Stimulated activated CD8-positive, alpha-beta memory T cell treated with anti-CD3 and anti-CD28 coated beads, Interleukin-2, amount 100 ng/mL, for 48 hours (primary cell): ENCODE data around the gene RAB28.

Source experiments
- DNase-seq, 2 donors: peaks; one replicate each; pipeline ENCODE4 v3.0.0-alpha.2; 2020; ENCODE audit warnings: low read depth in 2 of 2

Gene RAB28

DNA sequence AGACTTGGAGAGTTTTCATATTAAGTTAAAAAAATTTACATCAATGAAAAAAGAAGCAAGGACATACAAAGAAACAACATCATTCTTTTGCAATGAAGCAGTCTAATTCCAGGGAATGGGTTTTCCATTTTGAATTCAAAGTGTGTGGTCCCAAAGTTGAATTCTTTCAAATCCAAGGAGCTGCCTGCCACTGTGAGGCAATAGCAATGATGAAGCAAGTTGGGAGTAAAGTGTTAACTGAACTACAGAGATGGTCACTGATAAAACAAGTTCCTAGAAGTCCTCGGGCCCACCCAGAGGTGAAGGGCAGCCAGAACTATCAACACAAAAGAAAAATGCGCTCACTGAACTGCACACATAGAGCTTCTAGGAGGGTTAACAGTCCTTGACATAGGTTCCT is 115.9 kb downstream of the RAB28 start:
- DNase-seq: no peak

DNA sequence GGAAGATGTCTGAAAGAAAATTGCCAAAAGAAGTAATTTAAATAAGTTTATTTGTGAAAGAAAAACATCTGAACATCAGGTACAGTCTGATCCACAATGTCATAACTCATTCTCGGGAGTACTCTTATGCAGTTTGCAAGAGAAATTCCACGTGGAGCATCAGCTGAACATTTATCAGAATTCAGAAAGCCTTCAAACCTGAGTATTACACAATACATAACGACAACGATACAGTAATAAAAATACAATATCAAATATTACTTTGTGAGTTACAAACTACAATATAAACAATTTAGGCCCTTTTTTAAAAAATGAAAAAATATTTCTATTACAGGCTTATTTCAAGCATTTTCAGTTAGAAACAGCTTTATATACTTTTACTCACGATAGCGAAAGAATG is 116.4 kb downstream of the RAB28 start:
- no peak for DNase-seq

DNA sequence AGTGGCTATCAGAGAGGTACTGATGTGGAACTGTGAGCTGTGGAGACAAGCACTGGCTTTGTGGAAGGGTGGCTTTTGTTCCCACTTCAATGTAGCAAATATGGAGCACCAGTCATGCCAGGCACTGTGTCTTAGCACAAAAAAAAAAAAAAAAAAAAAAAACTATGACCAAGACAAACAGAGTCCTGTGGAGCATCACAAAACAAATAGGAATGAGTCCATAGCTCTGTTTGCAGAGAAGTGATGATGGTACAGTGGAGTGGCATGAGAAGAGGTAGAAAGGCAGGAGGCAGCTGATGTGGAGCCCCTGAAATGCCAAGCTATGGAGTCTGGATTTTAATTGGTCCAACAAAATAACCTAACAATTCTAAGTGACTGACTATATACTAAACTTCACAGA is 116.9 kb downstream of the RAB28 start:
- DNase-seq: no peak

DNA sequence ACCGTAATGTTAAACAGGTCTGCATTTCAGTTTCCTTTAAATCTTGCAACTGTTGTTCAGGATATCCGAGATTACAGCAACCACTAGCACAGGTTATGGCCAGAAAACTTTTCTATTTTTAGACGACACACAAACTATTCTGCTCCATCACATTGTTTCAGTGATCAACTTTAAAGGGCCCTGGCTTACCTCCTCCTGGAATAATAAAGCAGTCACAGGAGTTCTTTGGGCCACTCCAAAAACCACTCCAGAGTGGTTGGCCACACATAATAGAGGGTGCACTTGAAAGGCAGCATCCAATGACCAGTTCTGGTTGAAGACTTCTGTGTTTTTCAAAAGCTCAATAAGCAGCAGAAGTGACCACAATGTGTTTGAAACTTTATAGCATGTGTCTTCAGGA is 118.9 kb downstream of the RAB28 start:
- DNase-seq: no peak

DNA sequence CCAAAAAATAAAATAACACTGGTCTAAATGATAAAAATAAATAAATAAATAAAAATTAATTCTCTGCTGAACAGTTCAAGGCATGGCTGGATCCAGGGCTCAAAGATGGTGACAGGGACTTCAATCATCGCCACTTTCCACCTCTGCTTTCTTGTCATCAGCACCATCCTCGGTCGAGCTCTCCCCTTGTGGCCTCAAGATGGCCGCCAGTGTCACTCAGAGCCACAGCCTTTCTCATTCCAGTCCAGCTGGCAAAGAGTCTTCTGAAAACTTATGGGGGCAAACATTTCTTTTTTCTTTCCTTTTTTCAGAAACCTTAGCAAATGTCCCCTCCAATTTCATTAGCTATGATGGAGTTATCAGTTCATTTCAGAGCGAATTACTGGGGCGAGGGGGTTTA is 119.5 kb downstream of the RAB28 start:
- DNase-seq: no peak

- DNase-seq: no peak
Observed at GRCh38 chr4:13364172-13364571, 120.0 kb downstream of the RAB28 start.

GRCh38 chr4:13359809-13360208 is 124.3 kb downstream of the RAB28 start:
- no peak for DNase-seq

GRCh38 chr4:13355111-13355880 is 128.8 kb downstream of the RAB28 start:
- no peak for DNase-seq

- no peak for DNase-seq
Observed at GRCh38 chr4:13349096-13349495, 135.0 kb downstream of the RAB28 start.

DNA sequence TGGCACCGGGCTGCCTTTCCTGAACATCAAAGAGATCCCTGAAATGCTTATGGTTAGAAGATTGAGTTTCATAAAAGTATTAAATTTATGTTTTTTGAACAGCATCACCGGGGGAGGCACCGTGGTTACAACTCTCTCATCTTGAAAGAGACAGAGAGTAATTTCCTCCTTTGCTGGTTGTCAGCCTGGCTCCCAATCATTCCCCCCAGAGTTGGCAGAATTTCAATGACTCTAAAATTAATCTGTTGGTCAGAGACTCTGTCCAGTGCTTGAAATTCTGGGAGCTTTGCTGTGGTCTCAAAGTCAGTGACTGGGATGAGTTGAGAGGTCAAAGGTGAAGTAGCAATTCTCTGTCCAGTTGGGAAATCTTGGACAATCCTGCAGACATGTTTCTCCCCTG is 135.9 kb downstream of the RAB28 start:
- no peak for DNase-seq

DNA sequence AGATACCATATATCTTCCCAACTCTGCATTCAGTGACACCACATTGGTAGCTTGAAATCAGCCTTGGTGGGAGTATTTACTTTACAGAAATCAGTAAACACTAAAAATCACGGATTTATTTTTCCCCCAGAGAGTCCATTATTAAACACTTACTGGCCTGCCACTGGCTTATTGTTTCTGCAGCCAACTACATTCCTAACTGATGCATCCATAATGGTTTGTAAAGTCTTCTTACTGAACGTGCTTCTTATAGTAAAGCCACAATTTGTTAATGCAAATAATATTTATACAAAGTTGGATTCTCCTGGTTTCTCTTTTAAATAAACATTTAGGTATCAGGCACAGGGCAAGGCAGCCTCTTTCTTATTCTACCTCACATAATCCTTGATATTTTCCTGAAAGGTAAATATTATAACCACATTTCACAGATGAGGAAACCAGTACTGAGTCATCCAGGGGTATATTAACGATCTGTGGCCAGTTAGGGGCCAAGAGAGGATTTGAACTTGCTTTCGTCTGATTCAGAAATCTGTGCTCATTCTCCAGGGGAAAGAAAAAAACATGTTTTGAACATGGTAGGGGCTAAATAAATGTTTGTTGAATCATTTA is 136.5 kb downstream of the RAB28 start:
- DNase-seq: no peak

DNA sequence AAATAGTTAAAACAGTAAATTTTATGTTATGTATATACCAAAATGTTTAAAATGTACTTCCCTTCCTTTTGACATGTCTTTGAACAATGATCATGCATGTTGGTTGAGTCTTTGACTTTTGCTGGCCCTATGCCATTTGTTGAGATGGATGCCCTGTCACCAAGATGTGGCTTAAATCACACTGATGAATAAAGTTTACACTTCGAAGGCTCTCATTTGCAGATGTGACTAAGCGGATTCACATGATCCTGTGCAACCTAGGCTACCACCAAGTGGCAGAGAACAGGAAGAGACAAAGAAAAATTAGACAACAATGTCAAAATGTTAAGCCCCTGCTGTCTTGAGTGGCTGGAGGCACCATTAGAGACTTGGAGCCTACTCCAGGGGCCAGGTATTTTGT is 139.9 kb downstream of the RAB28 start:
- no peak for DNase-seq

DNA sequence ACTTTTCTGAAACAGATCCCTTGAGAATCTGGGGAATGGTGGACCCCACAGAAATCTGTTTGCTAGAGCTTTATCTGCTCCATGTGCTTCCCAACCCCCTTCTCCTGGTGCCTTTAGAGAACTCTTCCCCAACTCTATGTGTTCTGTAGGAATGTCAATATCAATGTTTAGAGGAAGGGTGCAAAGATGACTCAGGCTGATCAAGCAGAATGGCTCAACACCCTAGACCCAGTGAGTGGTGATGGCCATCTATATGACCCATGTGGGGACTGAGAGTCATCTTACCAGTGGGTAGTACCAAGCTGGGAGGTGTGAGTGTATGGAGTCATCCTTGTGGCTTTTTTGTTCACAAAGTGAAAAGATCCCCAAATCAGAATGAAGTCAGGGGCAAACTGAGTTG is 143.5 kb downstream of the RAB28 start:
- no peak for DNase-seq

DNA sequence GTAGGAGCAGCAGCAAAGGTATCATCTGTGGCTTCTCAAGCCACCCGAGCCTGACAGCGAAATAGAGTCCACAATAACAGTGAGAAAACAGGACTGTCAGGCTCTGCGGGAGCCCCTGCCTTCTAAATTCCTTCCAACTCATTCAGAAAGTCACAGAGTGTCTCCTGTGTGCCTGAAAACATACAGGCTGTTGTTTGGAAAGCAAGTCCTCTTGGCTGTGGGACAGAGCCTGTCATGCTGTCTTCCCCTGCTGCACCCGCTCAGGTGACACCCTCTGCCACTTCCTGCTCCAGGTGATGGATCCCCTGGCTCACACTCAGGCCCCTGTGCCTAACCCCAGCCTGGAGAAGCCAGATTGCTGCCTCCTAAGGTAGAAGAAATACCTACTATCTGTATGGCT is 152.3 kb downstream of the RAB28 start:
- no peak for DNase-seq

DNA sequence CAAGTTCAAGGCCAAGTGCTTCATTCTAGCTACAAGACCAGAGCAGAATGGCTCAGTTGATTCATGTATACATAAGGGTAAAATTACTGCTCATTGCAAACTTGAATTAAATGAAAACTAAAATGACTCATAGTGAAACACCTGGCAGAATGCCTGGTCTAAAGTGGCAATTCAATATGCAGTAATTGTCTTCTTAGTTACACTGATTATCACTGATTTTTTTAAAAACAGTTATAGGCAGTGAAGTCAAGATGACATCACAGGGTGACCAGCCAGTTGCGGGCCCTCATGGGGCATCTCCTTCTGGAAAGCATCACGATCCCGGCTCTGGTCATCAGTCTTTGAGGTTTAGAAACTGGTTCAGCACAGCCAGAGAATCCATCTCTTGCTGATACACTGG is 154.2 kb downstream of the RAB28 start:
- no peak for DNase-seq

- no peak for DNase-seq
Observed at GRCh38 chr4:13329340-13329850, 154.7 kb downstream of the RAB28 start.

- DNase-seq: no peak
Observed at GRCh38 chr4:13328591-13328990, 155.5 kb downstream of the RAB28 start.

- DNase-seq: no peak
Observed at GRCh38 chr4:13327991-13328390, 156.1 kb downstream of the RAB28 start.

DNA sequence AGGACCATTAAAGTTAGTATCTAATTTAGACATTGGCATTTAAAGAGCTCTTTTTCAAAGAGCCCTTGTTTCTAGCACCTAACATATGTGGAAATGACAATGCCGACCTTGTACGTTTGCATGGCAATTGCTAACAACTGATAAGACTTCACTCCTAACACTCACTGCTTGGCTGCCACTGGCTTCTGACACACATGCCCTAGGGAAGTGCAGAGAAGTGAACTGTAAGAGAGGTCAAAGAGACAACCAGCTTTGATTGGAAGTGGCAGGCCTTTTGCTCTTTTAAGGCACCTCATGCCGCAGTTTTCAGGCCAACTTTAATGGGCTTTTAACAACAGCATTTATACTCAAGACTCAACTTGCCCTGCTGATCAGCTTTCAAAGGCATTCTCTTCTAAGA is 158.4 kb downstream of the RAB28 start:
- no peak for DNase-seq

DNA sequence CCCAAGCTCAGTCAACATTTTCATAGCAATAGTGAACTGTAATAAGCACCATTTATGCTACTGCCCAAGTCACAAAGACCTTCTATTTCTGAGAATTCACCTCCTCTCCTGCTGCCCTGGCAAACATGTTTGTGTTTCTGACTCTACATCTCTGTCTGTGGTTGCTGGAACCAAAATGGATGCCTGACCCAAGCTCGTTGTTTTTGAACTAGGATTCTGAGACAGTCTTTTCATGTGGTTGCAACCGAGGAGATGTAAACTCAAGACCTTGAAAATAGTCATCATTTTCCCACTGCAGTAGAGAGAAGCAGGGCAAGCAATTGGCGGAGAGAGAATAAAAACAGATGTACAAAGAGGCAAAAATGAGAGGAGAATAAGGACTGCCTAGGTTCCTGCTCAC is 160.2 kb downstream of the RAB28 start:
- no peak for DNase-seq

- no peak for DNase-seq
Observed at GRCh38 chr4:13322681-13323101, 161.4 kb downstream of the RAB28 start.
